Measurements from ENCODE around the gene RALGDS. TPM values are rescaled to one million over a fixed set of nuclear protein-coding genes. Genes with fewer than 3 reads are reported as not detected.

The RALGDS gene
- total and polyA plus RNA-seq, 2 experiments from 2014 or later, result 8.6 to 20.3 TPM

DNA sequence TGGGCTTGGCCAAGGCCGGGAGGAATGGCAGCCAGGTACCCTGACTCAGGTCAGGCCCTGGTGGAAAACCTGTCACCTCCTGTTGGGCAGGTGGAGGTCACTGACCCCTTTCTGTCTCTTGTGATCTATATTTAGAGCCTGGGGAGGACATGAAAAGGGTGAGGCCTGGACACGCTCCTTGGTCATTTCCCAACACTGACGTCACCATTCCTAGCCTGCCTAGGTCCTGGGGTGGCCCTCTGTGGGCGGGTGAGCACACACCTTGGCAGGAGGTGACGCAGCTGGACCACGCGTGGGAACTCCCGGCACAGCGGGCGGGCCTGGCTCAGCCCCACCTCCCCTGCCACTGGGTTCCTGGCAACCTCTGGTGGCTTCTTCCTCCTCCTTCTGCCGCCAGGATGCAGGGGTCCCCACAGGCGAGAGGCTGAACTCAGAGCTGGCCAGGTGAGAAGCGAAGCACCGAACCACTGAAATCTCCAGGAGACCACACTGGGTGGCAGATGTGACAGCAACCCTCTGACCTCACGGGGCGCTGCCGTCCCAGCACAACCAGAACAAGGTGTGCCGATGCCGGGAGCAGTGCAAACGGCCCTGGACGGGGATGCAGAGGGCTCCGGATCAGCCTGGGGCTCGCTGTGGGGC is 6.4 kb upstream of the RALGDS start:
- H3K27me3 Mint-ChIP-seq (ENCODE audit: insufficient read depth, low read depth, poor library complexity), result peaks cover 25% of the 10 kb centered on the region
- Histone ChIP-seq H3K27me3 (ENCODE audit: insufficient read depth) (peaks cover 3% of the 10 kb centered on the region; the same call in 1 of the 2 replicates), H3K4me1 (ENCODE audit: insufficient read depth) (no peaks in the 10 kb centered on the region), H3K9me2 (ENCODE audit: insufficient read depth) (no peaks in the 10 kb centered on the region), H3K79me2 (replicated peaks; ENCODE audit: insufficient read depth) (no peaks in the 10 kb centered on the region), H3K36me3 (ENCODE audit: insufficient read depth) (no peaks in the 10 kb centered on the region), H3K27ac (ENCODE audit: low read depth) (no peak overlapping the region), H3K4me2 (no peak overlapping the region), H3F3A (replicated peaks; ENCODE audit: low read depth) (no peaks in the 10 kb centered on the region), H3K4me3 (no peak overlapping the region), H2AFZ (no peak overlapping the region), H4K20me1 (replicated peaks; ENCODE audit: insufficient read depth) (peaks cover 8% of the 10 kb centered on the region; the same call in 1 of the 2 replicates)
- no peak overlapping the region for H3K27ac Mint-ChIP-seq
- H3K4me3 Mint-ChIP-seq, result no peak overlapping the region
- no peaks in the 10 kb centered on the region for H3K9me3 Mint-ChIP-seq
- TF ChIP-seq CREB1 (CRISPR knock-in tag; IDR thresholded peaks at IDR 0.05; ENCODE audit: low read depth) (no peak), ZNF114 (CRISPR knock-in tag; IDR thresholded peaks at IDR 0.05) (no peak), POLR2AphosphoS5 (IDR thresholded peaks at IDR 0.05; ENCODE audit: low read depth) (no peak), NANOG (IDR thresholded peaks at IDR 0.05; ENCODE audit: borderline replicate concordance) (no peak), STAT1 (IDR thresholded peaks at IDR 0.05; ENCODE audit: unreplicated experiment) (no peak), EZH2phosphoT487 (IDR thresholded peaks at IDR 0.05; ENCODE audit: unreplicated experiment) (no peak), EZH2 (IDR thresholded peaks at IDR 0.05; ENCODE audit: low read depth, unreplicated experiment) (no peak), JUNB (IDR thresholded peaks at IDR 0.05; ENCODE audit: unreplicated experiment) (no peak), ZNF331 (CRISPR knock-in tag; IDR thresholded peaks at IDR 0.05; ENCODE audit: low read depth) (no peak)
- TF ChIP-seq, protein P1, sequence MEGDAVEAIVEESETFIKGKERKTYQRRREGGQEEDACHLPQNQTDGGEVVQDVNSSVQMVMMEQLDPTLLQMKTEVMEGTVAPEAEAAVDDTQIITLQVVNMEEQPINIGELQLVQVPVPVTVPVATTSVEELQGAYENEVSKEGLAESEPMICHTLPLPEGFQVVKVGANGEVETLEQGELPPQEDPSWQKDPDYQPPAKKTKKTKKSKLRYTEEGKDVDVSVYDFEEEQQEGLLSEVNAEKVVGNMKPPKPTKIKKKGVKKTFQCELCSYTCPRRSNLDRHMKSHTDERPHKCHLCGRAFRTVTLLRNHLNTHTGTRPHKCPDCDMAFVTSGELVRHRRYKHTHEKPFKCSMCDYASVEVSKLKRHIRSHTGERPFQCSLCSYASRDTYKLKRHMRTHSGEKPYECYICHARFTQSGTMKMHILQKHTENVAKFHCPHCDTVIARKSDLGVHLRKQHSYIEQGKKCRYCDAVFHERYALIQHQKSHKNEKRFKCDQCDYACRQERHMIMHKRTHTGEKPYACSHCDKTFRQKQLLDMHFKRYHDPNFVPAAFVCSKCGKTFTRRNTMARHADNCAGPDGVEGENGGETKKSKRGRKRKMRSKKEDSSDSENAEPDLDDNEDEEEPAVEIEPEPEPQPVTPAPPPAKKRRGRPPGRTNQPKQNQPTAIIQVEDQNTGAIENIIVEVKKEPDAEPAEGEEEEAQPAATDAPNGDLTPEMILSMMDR (conservative IDR thresholded peaks at IDR 0.05; ENCODE audit: low read depth in 2 of 2), result no peak; a peak in 1 of 4 replicates
- TF ChIP-seq, protein P2, sequence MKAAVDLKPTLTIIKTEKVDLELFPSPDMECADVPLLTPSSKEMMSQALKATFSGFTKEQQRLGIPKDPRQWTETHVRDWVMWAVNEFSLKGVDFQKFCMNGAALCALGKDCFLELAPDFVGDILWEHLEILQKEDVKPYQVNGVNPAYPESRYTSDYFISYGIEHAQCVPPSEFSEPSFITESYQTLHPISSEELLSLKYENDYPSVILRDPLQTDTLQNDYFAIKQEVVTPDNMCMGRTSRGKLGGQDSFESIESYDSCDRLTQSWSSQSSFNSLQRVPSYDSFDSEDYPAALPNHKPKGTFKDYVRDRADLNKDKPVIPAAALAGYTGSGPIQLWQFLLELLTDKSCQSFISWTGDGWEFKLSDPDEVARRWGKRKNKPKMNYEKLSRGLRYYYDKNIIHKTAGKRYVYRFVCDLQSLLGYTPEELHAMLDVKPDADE (IDR thresholded peaks at IDR 0.05), result no peak
- TF ChIP-seq, protein P3, sequence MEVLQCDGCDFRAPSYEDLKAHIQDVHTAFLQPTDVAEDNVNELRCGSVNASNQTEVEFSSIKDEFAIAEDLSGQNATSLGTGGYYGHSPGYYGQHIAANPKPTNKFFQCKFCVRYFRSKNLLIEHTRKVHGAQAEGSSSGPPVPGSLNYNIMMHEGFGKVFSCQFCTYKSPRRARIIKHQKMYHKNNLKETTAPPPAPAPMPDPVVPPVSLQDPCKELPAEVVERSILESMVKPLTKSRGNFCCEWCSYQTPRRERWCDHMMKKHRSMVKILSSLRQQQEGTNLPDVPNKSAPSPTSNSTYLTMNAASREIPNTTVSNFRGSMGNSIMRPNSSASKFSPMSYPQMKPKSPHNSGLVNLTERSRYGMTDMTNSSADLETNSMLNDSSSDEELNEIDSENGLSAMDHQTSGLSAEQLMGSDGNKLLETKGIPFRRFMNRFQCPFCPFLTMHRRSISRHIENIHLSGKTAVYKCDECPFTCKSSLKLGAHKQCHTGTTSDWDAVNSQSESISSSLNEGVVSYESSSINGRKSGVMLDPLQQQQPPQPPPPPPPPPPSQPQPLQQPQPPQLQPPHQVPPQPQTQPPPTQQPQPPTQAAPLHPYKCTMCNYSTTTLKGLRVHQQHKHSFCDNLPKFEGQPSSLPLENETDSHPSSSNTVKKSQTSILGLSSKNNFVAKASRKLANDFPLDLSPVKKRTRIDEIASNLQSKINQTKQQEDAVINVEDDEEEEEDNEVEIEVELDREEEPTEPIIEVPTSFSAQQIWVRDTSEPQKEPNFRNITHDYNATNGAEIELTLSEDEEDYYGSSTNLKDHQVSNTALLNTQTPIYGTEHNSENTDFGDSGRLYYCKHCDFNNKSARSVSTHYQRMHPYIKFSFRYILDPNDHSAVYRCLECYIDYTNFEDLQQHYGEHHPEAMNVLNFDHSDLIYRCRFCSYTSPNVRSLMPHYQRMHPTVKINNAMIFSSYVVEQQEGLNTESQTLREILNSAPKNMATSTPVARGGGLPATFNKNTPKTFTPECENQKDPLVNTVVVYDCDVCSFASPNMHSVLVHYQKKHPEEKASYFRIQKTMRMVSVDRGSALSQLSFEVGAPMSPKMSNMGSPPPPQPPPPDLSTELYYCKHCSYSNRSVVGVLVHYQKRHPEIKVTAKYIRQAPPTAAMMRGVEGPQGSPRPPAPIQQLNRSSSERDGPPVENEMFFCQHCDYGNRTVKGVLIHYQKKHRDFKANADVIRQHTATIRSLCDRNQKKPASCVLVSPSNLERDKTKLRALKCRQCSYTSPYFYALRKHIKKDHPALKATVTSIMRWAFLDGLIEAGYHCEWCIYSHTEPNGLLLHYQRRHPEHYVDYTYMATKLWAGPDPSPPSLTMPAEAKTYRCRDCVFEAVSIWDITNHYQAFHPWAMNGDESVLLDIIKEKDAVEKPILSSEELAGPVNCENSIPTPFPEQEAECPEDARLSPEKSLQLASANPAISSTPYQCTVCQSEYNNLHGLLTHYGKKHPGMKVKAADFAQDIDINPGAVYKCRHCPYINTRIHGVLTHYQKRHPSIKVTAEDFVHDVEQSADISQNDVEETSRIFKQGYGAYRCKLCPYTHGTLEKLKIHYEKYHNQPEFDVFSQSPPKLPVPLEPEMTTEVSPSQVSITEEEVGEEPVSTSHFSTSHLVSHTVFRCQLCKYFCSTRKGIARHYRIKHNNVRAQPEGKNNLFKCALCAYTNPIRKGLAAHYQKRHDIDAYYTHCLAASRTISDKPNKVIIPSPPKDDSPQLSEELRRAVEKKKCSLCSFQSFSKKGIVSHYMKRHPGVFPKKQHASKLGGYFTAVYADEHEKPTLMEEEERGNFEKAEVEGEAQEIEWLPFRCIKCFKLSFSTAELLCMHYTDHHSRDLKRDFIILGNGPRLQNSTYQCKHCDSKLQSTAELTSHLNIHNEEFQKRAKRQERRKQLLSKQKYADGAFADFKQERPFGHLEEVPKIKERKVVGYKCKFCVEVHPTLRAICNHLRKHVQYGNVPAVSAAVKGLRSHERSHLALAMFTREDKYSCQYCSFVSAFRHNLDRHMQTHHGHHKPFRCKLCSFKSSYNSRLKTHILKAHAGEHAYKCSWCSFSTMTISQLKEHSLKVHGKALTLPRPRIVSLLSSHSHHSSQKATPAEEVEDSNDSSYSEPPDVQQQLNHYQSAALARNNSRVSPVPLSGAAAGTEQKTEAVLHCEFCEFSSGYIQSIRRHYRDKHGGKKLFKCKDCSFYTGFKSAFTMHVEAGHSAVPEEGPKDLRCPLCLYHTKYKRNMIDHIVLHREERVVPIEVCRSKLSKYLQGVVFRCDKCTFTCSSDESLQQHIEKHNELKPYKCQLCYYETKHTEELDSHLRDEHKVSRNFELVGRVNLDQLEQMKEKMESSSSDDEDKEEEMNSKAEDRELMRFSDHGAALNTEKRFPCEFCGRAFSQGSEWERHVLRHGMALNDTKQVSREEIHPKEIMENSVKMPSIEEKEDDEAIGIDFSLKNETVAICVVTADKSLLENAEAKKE (CRISPR knock-in tag; IDR thresholded peaks at IDR 0.05), result no peak
- TF ChIP-seq, protein P4, sequence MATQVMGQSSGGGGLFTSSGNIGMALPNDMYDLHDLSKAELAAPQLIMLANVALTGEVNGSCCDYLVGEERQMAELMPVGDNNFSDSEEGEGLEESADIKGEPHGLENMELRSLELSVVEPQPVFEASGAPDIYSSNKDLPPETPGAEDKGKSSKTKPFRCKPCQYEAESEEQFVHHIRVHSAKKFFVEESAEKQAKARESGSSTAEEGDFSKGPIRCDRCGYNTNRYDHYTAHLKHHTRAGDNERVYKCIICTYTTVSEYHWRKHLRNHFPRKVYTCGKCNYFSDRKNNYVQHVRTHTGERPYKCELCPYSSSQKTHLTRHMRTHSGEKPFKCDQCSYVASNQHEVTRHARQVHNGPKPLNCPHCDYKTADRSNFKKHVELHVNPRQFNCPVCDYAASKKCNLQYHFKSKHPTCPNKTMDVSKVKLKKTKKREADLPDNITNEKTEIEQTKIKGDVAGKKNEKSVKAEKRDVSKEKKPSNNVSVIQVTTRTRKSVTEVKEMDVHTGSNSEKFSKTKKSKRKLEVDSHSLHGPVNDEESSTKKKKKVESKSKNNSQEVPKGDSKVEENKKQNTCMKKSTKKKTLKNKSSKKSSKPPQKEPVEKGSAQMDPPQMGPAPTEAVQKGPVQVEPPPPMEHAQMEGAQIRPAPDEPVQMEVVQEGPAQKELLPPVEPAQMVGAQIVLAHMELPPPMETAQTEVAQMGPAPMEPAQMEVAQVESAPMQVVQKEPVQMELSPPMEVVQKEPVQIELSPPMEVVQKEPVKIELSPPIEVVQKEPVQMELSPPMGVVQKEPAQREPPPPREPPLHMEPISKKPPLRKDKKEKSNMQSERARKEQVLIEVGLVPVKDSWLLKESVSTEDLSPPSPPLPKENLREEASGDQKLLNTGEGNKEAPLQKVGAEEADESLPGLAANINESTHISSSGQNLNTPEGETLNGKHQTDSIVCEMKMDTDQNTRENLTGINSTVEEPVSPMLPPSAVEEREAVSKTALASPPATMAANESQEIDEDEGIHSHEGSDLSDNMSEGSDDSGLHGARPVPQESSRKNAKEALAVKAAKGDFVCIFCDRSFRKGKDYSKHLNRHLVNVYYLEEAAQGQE (IDR thresholded peaks at IDR 0.05; ENCODE audit: unreplicated experiment), result no peak
- no peaks in the 10 kb centered on the region; the same call in 2 of the 3 replicates for H3K36me3 Mint-ChIP-seq (ENCODE audit: low read depth)
- DNase-seq (ENCODE audit: low spot score) (no peak), ATAC-seq (peak; percentile 32; the same call in 2 of the 3 replicates)
- peaks cover 5% of the 10 kb centered on the region; the same call in 2 of the 3 replicates for H3K4me1 Mint-ChIP-seq
